ENCODE measurements around the gene HSD17B11. TPM values are rescaled to one million over a fixed set of nuclear protein-coding genes. Genes with fewer than 3 reads are reported as not detected.
"Not testable (repeated sequence)": the region's sequence is repeated elsewhere in the genome, so short reads cannot be mapped to it uniquely, and the experiment has no call there.

The HSD17B11 gene
- total RNA-seq, 1 experiment from 2014 or later = 120 TPM

DNA sequence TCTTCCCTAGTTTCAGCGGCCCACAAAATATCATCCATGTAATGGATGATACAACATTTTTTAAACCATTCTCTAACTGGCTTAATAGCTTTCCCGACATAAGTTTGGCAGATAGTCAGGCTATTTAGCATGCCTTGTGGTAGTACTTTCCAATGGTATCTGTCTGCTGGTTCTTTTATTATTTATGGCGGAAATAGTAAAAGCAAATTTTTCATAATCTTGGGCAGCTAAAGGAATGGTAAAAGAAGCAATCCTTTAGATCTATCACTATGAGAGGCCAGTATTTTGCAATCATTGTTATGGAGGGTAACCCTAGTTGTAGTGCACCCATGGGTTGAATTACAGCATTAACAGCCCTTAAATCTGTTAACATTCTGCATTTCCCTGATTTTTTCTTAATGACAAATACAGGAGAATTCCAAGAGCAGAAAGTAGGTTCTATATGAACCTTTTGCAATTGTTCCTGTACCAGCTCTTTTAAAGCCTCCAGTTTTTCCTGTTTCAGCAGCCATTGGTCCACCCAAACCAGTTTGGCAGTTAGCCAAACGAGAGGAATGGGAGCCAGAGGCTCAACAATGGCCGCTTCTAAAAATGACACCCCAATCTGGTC, 14.3 kb upstream of the HSD17B11 start:
- no peak for DNase-seq (ENCODE audit: low read depth)

DNA sequence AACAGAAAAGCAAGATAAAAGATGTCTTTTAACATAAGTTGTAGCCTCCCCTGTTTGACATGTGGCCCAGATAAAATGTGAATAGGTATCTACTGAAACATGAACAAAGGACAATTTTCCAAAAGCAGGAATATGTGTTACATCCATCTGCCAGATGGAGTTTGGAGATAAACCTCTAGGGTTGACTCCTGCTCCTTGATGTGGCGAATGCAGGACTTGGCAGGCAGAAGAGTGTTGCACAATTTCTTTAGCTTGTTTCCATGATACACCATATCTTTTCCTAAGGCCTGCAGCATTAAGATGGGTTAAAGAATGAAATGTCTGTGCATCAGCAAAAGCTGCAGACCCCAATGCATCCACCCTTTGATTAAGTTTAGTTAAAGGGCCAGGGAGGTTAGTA, 12.7 kb upstream of the HSD17B11 start:
- peak; percentile 62 for DNase-seq (ENCODE audit: low read depth)

DNA sequence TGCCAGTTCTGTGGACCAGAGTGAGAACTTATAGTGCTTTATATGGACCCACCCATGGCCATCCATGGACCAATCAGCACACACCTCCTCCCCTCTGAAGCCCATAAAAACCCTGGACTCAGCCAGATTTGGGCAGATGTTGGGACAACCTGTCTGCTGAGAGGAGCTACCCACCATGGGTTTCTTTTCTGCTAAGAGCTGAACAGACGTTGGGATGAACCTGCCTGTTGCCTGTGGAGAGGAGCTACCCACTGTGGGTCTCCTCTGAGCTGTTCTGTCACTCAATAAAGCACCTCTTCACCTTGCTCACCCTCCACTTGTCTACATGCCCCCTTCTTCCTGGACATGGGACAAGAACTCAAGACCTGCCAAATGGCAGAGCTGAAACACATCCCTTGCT, 9.0 kb upstream of the HSD17B11 start:
- no peak for DNase-seq (ENCODE audit: low read depth)

DNA sequence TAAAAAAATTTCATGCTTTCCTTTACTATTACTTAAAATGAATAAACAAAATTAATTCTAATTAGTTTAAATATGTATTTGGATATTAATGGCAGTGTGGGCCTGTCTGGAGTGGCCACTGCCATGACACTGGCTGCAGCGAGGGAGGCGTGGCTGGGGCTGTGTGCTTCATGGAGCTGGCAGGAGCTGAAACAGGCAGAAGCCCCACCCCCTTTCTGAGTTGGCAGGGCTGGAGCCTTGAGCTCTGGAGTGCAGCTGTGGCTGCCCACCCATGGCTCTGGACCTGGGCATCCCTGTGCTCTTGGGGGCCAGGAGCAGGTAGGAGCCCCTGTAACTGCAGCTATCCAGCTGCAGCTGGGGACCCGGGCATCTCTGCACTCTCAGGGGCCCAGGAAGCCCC, 8.2 kb upstream of the HSD17B11 start:
- DNase-seq (ENCODE audit: low read depth) = no peak

DNA sequence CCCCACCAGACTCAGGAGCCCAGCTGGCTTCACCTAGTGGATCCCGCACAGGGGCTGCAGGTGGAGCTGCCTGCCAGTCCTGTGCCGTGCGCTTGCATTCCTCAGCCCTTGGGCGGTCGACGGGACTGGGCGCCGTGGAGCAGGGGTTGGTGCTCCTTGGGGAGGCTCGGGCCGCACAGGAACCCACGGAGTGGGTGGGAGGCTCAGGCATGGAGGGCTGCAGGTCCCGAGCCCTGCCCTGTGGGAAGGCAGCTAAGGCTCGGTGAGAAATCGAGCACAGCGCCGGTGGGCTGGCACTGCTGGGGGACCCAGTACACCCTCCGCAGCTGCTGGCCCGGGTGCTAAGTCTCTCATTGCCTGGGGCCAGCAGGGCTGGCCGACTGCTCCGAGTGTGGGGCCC, 4.9 kb upstream of the HSD17B11 start:
- DNase-seq (ENCODE audit: low read depth) = not testable (repeated sequence)

DNA sequence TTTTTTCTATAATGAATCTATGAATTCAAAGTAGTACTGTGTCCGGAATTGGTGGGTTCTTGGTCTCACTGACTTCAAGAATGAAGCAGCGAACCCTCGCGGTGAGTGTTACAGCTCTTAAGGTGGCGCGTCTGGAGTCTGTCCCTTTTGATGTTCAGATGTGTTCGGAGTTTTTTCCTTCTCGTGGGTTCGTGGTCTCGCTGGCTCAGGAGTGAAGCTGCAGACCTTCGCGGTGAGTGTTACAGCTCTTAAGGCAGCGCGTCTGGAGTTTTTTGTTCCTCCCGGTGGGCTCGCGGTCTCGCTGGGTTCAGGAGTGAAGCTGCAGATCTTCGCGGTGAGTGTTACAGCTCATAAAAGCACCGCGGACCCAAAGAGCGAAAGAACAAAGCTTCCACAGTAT, 4.1 kb upstream of the HSD17B11 start:
- DNase-seq (ENCODE audit: low read depth) = not testable (repeated sequence)

DNA sequence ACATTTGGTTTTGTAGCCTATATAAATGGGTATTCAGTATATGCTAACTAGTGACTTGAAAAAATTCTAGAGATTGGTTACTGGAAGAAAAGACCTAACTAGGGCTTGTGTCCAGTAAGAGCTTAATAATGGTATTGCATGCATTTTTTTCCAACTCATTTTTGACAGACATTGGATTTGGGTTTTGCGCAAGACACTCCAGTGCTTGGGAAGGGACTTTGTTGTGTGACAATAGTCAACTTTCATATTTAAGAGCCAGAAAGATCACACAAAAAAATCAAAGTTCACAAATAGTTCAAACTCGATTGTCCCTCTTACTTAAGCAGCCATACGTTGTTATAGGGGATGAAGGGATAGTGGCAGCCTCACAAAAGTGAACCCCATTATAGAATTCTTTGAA, 1.2 kb upstream of the HSD17B11 start:
- DNase-seq (ENCODE audit: low read depth) = no peak

DNA sequence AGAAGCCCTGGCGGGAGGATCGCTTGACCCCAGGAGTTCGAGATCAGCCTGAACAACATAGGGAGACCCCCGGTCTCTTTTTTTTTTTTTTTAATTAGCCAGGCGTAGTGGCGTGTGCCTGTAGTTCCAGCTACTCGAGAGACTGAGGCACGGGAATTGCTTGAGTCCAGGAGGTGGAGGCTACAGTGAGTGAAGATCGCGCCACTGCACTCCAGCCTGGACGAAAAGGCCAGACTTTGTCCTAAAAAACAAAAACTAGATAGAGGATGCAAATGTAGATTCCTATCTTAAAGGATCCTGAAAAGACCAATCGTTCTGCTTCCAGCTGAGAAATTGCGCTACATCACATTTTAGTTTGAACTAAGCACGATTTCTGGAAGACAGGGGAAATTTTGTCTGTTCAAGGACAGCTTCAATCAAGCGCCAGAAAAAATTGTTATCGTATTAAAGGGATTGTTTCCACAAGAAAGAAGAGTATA, 627 bp upstream of the HSD17B11 start:
- DNase-seq (ENCODE audit: low read depth) = no peak

DNA sequence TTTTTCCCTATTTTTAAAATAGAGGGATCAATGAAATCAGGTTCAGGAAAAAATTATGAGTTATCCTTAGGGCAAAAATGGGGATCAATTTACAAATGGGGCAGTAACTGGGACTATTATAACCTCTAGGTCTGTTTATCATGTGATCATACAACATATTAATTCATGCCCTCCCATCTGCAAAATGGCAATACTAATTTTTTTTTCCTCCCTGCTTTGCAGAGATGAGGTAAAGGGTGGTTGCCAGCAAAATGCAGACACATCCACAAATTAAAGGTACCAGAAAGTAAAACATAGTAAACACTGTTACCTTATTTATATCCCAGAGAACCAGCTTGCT, 467 bp downstream of the HSD17B11 start:
- no peak for DNase-seq (ENCODE audit: low read depth)

DNA sequence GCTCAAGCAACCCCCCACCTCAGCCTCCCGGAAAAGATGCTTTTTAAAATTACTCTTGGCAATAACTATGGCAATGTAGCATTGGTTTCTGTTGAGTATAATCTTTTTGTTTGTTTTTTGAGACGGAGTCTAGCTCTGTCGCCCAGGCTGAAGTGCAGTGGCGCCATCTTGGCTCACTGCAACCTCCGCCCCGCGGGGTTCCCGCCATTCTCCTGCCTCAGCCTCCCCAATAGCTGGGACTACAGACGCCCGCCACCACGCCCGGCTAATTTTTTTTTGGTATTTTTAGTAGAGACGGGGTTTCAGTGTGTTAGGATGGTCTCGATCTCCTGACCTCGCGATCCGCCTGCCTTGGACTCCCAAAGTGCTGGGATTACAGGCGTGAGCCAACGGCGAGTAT, 933 bp downstream of the HSD17B11 start:
- DNase-seq (ENCODE audit: low read depth) = not testable (repeated sequence)

DNA sequence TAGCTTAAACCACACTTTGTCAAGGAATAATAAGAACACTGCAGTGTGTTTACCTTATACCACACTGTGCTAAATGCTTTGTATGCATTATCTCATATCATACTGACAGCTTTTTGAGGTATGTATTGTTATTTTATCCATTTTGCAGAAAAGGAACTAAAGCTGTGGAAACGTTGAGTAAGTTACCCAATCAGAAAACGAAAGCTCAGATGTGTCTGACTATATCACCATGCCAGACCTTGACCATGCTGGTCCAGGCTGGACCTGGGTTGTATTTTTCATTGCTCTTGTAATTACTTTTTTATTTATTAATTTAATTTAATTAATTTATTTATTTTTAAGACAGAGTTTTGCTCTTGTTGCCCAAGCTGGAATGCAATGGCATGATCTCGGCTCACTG, 2.1 kb downstream of the HSD17B11 start:
- DNase-seq (ENCODE audit: low read depth) = no peak

DNA sequence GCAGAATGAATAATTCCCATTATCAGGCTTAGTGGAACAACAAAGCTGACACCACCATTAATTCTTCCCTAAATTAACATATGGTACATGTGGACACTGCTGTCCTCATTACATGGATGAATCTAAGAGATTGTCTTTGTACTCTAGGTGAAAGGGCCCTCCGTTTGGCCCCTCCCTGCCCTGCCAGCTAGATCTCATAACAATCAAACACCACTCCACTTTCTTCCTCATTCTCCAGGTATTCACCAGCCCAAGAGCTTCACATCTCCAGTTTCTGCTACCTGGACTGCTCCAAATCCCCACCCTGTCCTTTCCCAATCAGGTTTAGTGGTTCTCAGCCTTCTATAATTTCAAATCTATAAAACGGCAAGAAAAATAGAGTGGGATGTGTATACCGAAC, 3.8 kb downstream of the HSD17B11 start:
- DNase-seq (ENCODE audit: low read depth) = no peak

DNA sequence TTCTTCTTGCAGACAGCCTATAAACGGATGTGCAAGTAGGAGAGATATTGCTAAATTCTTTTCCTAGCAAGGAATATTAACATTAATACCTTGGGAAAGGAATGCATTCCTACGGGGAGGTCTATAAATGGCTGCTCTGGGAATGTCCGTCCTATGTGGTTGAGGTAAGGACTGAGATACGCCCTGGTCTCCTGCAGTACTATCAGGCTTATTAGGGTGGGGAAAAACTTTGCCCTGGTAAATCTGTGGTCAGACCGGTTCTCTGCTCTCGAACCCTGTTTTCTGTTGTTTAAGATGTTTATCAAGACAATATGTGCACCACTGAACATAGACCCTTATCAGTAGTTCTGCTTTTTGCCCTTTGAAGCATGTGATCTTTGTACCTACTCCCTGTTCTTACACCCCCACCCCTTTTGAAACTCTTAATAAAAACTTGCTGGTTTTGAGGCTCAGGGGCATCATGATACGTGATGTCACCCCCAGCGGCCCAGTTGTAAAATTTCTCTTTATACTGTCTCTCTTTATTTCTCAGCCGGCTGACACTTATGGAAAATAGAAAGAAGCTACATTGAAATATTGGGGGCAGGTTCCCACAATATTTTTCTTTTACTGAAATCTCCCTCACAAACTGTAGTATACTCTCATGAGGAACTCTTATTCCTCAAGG, 6.4 kb downstream of the HSD17B11 start:
- DNase-seq (ENCODE audit: low read depth) = not testable (repeated sequence)

DNA sequence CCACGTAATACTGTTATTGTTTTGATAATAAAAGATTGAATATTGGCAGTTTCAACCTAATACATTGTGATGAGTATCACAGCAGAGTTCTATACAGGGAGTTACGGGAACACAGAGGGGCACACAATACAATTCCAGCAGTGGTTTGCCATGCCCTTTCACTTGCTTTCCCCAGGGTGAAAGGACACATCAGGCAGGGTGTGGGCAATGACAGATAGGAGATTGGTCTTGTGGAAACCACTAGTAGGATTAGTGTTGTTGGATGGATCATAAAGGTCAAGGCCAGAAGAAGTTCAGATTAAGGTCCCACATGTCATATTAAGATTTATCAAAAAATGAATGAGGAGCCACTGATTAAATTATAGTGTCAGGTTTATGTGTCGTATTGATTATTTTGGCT, 8.1 kb downstream of the HSD17B11 start:
- DNase-seq (ENCODE audit: low read depth) = no peak

DNA sequence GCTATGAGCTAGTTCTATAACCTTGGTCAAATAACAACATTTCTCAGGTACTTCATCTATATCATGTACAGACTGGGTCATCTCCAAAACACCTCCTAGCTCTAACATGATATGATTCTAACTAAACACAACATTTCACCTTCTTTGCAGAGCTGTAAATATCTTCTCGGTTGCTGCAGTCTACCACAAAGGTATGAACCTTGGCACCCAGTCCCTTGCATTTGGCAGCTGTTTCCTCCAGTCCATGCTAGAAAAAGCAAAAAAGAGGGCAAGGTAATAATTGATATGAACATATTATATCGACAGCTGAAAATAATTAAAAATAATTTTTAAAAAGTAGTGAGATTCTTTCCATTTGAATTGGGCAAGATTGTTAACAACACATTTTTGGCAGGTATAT, 8.9 kb downstream of the HSD17B11 start:
- no peak for DNase-seq (ENCODE audit: low read depth)

DNA sequence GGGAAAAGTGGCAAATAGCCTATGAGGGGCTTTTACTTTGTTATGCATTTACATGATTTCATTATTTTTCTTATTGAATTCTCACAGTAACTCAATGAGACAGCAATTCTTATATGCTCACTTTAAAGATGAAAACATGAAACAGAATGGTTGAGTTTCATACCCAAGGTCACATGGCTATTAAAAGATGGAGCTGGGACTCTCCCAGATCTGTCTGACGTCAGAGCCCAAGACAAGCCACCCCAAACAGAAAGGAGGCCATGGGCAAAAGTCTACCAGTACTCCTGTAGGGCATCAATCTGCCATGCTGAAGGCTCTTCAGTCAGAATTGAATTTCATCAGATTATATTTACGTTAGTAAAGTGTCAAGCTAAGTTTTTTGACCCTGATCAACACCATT, 13.2 kb downstream of the HSD17B11 start:
- DNase-seq (ENCODE audit: low read depth) = no peak

DNA sequence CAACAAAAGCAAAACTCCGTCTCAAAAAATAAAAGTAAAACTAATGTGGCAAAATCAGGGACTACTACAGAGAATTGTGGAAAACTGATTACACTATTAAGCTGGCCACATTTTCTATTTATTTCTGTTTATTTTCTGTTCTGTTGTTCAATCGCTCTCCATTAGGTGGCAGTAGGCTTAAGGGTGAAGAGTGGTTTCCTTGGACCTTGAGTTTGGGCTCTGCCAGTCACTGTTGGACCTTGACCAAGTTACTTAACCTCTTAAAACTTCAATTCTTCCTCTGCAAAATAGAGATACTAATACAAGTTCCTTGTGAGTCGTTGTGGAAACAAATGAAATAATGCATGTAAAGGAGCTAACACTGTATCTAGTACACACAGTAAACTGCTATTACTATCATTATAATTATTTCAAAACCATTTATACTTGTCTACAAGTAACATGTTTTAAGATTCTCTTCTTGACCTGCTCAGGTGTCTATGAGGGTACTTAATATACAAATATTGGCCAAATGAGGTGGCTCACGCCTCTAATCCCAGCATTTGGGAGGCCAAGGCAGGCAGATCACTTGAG, 15.2 kb downstream of the HSD17B11 start:
- DNase-seq (ENCODE audit: low read depth) = peak; percentile 60

DNA sequence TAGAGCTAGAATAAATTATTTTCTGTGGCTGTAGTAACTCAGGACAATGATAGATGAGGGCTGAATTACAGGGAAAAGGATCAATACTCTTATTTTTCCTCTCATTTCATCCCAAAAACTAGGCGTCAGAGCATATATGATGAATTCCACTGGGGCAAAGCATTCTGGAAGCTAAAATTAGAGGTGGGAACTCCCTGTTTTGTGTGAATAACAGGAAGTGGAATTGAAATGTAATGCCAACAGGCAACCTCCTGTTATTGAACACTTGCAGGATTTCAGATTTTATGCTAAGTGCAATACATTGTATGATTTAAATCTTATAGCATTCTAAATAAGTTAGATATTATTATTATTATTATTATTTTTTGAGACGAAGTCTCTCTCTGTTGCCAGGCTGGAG, 20.9 kb downstream of the HSD17B11 start:
- DNase-seq (ENCODE audit: low read depth) = no peak

DNA sequence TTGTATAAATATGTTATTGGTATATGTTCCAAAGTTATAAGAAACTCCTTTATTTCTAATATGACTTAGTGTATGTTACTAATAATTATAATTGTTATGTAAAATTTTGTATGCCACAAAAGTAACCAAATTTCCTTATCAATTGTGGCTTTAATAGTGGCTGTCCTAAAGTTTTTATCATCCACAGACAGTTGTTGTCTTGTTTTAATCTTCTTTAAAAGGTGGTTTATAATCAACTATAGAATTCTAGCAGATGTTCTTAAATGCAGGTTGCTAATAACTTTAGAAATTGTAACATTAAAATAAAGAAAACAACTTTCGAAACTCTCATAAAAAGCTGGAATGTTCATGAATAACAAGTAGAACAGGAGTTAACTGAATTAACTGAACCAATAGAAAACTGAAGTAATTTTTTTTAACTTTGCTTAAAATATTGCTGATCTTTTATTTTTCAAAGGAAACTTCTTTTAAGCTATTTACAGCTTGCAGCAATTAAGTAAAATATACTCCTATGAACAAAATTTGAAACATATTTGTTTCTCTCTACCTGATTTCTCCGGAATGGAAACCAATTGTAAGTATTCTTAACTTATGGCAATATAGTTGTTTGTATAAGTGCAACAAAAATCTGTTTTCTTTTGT, 24.3 kb downstream of the HSD17B11 start:
- DNase-seq (ENCODE audit: low read depth) = no peak

DNA sequence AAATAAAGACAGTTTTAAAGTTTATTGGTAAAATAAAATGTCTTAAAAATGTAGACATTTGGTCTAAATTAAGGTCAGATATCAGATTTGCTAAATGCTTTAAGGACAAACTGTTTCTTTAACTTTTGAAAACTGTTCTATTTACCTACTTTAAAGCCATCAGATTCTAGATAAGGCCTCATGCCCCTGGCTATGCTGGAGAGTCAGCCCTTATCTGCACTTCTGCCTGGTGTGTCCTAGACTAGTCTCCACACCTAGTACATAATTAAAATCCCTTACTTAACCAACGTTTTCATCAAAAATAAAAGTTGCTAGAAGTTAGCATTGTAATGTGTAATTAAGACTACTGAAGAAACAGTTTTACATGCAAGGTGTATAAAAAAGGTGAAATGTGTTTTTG, 25.6 kb downstream of the HSD17B11 start:
- no peak for DNase-seq (ENCODE audit: low read depth)

DNA sequence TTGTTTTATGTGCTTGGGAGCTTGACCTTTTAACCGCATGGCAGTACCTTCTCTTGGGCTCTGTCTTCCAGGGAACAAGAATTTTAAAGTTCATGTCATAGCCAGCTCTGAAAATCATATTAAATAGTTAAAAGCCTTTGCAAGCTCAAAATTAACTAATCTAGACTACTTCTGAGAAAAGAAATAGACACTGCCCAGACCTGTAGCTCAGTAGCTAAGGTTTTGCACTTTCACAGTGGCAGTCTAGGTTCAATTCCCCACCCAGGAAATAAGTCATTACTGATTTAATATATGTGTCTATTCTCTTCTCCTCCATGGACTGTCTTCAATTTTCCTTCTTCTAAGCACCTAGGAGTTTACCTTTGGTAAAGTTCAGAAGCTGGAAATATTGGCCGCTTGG, 27.4 kb downstream of the HSD17B11 start:
- no peak for DNase-seq (ENCODE audit: low read depth)

DNA sequence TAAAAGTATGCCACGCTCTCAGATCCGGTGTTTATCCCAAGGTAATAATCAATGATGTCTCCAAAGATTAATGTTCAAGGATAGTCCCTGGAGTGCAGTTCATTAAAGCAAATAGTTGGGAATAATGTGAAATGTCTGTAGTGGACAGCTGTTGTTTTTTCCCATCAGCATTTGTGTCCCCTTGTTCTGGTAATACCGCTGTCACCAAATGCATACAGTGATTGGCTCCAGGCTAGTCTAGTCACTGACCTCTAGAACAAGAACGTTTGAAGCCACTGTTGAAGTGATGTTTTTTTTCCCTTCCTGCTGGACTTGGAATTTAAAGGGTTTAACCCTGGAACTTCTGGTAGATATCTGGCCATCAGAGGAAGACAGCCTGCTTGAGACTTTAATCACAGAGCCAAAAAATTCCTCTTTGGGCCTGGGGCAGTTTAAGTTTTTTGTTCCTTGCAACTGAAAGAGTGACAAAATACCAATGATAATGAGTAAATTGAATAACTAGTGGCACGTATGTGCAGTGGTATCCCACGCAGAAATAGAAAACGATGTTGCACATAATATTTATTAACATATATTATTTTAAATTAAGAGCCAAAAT, 30.6 kb downstream of the HSD17B11 start:
- DNase-seq (ENCODE audit: low read depth) = no peak

DNA sequence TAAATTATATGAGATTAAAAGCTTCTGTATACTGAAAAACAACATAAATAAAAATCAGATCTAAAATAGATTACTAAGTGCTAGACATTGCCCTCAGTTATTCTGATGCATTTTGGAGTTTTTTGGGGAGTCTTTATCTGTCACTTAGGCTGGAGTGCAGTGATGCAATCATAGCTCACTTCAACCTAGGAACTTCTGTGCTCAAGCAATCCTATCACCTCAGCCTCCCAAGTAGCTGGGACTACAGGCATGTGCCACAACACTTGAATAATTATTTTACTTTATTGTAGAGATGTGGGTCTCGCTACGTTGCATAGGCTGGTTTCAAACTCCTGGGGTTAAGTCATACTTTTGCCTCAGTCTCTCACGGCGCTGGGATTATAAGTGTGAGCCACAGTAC, 31.7 kb downstream of the HSD17B11 start:
- no peak for DNase-seq (ENCODE audit: low read depth)

Data from RPMI7951 (cell line).